Common myeloid progenitor, CD34-positive (primary cell): Measurements from ENCODE around the gene ARHGAP10.

Source experiments
- CTCF ChIA-PET: fragments of 350-600 bp; sonication (Branson Sonifier 250); formaldehyde crosslinking; loops from one replicate; lab custom pipeline; 2021; ENCODE audit warnings: antibody characterized with exemption; lab: Charles Lee
- POLR2A ChIA-PET: fragments of 350-600 bp; sonication (Branson Sonifier 250); formaldehyde crosslinking; loops from one replicate; lab custom pipeline; 2021; ENCODE audit warnings: antibody characterized with exemption; lab: Charles Lee
- DNase-seq, 3 donors: peaks; one replicate each; pipeline versions ENCODE4 v3.0.0 to v3.0.0-alpha.2; 2013
- H3K27ac ChIP-seq, 2 experiments: 1 replicate in 1 of 2; 2 replicates in 1 of 2; pipeline ENCODE4 v1.7.0; 2013; ENCODE audit warnings: inconsistent platforms in 2 of 2, low read length in 2 of 2, mild to moderate bottlenecking in 2 of 2, low read depth in 1 of 2, moderate library complexity in 1 of 2; ENCODE audit not compliant: severe bottlenecking in 2 of 2, insufficient read depth in 1 of 2, poor library complexity in 1 of 2
- H3K27me3 ChIP-seq, 5 experiments: replicated peaks in 2 of 5; 1 replicate in 3 of 5; 2 replicates in 2 of 5; pipeline versions ENCODE4 v1.6.1 to v1.7.0; 2013; ENCODE audit warnings: low read length in 4 of 5, mild to moderate bottlenecking in 2 of 5, moderate library complexity in 2 of 5, inconsistent platforms in 1 of 5; ENCODE audit not compliant: insufficient read depth in 5 of 5, control insufficient read depth in 4 of 5
- H3K36me3 ChIP-seq, 4 experiments: 1 replicate in 2 of 4; 2 replicates in 2 of 4; pipeline versions ENCODE4 v1.6.1 to v1.7.0; 2013; ENCODE audit warnings: low read length in 3 of 4, control low read depth in 1 of 4, mild to moderate bottlenecking in 1 of 4; ENCODE audit not compliant: control insufficient read depth in 4 of 4, insufficient read depth in 4 of 4
- H3K4me1 ChIP-seq, 4 experiments: 1 replicate in 3 of 4; 2 replicates in 1 of 4; pipeline versions ENCODE4 v1.6.1 to v1.7.1; 2013; ENCODE audit warnings: low read length in 3 of 4, mild to moderate bottlenecking in 3 of 4, control low read depth in 1 of 4, inconsistent platforms in 1 of 4, moderate library complexity in 1 of 4; ENCODE audit not compliant: control insufficient read depth in 4 of 4, insufficient read depth in 4 of 4; ENCODE audit errors: control extremely low read depth in 1 of 4
- H3K4me3 ChIP-seq, 7 experiments: 1 replicate in 4 of 7; 2 replicates in 3 of 7; pipeline versions ENCODE4 v1.5.1 to v1.7.0; 2013; ENCODE audit warnings: mild to moderate bottlenecking in 7 of 7, low read length in 6 of 7, moderate library complexity in 6 of 7, inconsistent platforms in 2 of 7, low read depth in 2 of 7, control low read depth in 1 of 7; ENCODE audit not compliant: insufficient read depth in 4 of 7, control insufficient read depth in 1 of 7; ENCODE audit errors: extremely low read depth in 1 of 7
- H3K9me3 ChIP-seq, 5 experiments: 1 replicate in 4 of 5; 2 replicates in 1 of 5; pipeline versions ENCODE4 v1.6.1 to v1.7.1; 2013; ENCODE audit warnings: low read length in 4 of 5, mild to moderate bottlenecking in 2 of 5, inconsistent platforms in 1 of 5, low read depth in 1 of 5, moderate library complexity in 1 of 5; ENCODE audit not compliant: control insufficient read depth in 4 of 5, insufficient read depth in 2 of 5; ENCODE audit errors: control extremely low read depth in 1 of 5
- WGBS: methylation state at CpG from one replicate; pipeline ENCODE4 v1.1.5; 2013; ENCODE audit not compliant: insufficient coverage; 5-methylcytosine and 5-hydroxymethylcytosine counted together

ARHGAP10 gene

DNA sequence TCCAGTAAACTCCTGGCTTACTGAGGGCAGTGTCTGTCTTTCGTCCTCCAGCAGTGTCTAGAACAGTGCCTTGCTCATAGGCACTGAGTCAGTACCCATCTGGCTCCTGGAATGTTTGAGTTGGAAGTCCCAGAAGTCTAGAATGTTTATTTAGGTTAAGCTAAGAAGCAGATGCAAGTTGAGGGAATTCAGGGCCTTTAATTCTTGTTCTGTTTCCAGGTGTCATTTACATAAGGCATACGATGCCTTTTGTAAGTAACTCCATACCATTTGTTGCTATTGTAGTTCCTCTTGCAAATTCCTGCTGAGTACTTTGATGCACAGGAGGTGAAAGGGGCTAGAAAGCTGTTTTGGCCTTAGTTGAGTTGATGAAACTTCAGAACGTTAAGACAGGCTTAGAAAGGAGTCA lies 22.2 kb downstream of the ARHGAP10 start:
- no peak for DNase-seq
- ChIA-PET CTCF (interaction anchor here (1.5 kb wide), 1 partner anchor 112 kb away, joined by 5 read pairs; no protein-coding TSS in a partner anchor), POLR2A (no interaction called here)
- Histone ChIP-seq H3K27ac (no peak overlapping the region), H3K4me3 (no peak overlapping the region), H3K4me1 (no peaks in the 10 kb centered on the region), H3K36me3 (no peaks in the 10 kb centered on the region), H3K9me3 (no peaks in the 10 kb centered on the region), H3K27me3 (no peaks in the 10 kb centered on the region)
- 89% methylated on average over 3 of the region's 3 CpGs for WGBS

DNA sequence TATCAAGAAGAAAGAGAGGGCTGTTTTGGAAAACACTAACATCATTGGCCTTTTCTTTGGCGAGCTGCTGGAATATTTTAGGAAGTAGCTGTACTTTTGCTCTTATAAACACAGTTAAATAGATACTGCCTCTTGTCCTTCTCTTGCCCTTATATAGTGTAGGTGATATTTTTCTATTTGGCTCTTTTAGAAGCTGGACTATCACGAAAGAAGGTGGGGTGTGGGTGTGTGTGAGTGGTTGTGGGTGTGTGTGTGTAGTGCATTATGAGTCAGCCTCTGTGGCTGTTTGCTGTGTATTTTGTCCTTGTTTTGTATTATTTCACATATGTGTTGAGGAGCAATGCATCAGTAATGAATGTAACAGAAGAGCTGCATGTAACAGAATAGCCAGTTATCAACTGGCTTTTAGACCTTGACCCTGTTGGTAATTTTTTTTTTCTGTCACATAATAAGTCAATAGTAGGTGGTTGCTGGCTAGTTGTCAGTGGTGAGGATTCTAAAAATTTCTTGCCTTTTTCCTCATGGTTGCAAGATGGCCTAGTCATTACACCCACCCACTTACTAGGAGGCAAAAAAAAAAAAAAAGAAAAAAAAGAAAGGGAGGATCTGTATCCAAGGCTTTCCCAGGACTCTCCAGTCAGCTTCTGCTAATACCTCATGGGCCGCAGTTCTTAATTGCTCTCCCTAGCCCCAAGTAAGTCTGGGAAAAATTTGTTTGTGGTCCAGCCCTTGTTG lies 23.8 kb downstream of the ARHGAP10 start:
- Histone ChIP-seq H3K9me3 (no peaks in the 10 kb centered on the region), H3K4me1 (no peaks in the 10 kb centered on the region), H3K4me3 (no peak overlapping the region), H3K36me3 (no peaks in the 10 kb centered on the region), H3K27me3 (no peaks in the 10 kb centered on the region), H3K27ac (no peak overlapping the region)
- POLR2A ChIA-PET, result no interaction called here
- CTCF ChIA-PET, result interaction anchor here (1.5 kb wide), 1 partner anchor 111 kb away, joined by 5 read pairs; no protein-coding TSS in a partner anchor
- no peak for DNase-seq
- no CpG with 5 or more reads among the region's 3 CpGs for WGBS

DNA sequence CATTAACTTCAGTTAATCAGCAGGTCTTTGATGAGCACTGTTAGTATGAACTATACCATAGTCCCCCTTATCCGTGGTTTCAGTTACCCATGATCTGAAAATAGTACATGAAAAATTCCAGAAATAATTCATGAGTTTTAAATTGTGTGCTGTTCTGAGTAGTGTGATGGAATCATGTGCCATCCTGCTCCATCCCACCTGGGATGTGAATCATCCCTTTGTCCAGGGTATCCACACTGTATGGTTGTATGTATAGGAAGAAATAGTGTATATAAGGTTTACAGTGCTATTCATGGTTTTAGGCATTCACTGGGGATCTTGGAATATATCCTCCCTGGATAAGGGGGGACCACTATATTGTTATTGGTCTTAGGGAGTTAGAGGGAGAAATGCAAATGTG lies 24.5 kb downstream of the ARHGAP10 start:
- CTCF ChIA-PET, result interaction anchor here (1.3 kb wide), 1 partner anchor 29 kb away, joined by 4 read pairs; no protein-coding TSS in a partner anchor
- Histone ChIP-seq H3K9me3 (no peaks in the 10 kb centered on the region), H3K27me3 (no peaks in the 10 kb centered on the region), H3K4me3 (no peak overlapping the region), H3K36me3 (no peaks in the 10 kb centered on the region), H3K4me1 (no peaks in the 10 kb centered on the region), H3K27ac (no peak overlapping the region)
- no CpG with 5 or more reads among the region's 1 CpG for WGBS
- DNase-seq, result no peak
- POLR2A ChIA-PET, result no interaction called here

DNA sequence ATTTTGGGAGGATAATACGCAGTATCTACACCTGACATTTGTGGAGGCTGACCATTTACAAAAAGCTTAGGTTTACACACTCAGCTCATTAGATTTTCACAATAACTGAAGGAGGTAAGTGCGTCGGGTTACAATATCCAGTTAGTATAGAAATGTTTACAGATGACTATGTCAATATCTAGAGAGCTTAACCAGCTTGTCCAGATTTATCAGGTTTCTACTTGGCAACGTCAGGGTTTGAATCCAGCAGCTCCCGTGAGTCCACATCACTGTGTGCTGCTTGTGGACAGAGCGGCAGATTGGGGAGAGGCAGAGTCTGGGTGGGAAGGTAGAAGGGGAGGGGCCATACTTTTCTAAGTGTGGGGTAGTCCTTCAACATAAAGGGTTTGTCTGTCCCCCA lies 28.3 kb downstream of the ARHGAP10 start:
- Histone ChIP-seq H3K4me1 (no peaks in the 10 kb centered on the region), H3K9me3 (no peaks in the 10 kb centered on the region), H3K36me3 (no peaks in the 10 kb centered on the region), H3K4me3 (no peak overlapping the region), H3K27me3 (no peaks in the 10 kb centered on the region), H3K27ac (no peak overlapping the region)
- ChIA-PET POLR2A (no interaction called here), CTCF (interaction anchor here (0.8 kb wide), 1 partner anchor 103 kb away, joined by 3 read pairs; no protein-coding TSS in a partner anchor)
- WGBS, result 100% methylated on average over 4 of the region's 6 CpGs
- DNase-seq, result no peak

DNA sequence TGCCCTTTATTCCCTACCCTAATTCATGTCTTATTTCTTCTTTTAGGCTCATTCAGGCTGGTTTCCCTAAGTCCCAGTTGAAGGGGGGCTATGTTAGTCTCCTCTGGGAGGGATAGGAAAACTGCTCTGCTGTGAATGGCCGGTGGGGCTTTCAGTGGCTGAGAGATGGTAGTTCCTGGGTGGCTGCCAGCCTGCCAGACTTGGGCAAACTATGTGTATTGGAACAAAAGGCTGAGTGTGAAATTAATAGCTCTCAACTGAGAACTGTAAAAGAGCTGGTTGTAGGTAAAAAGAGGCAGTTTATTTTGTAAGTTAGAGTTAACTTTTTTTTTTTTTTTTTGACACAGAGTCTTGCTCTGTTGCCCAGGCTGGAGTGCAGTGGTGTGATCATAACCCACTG lies 28.8 kb downstream of the ARHGAP10 start:
- H3K9me3 ChIP-seq, result no peaks in the 10 kb centered on the region
- no peak overlapping the region for H3K27ac ChIP-seq
- H3K27me3 ChIP-seq, result no peaks in the 10 kb centered on the region
- whole genome bisulfite sequencing, result 100% methylated on average over 1 of the region's 1 CpG
- ChIA-PET POLR2A (no interaction called here), CTCF (no interaction called here)
- no peaks in the 10 kb centered on the region for H3K4me1 ChIP-seq
- DNase-seq, result no peak
- no peak overlapping the region for H3K4me3 ChIP-seq
- no peaks in the 10 kb centered on the region for H3K36me3 ChIP-seq

DNA sequence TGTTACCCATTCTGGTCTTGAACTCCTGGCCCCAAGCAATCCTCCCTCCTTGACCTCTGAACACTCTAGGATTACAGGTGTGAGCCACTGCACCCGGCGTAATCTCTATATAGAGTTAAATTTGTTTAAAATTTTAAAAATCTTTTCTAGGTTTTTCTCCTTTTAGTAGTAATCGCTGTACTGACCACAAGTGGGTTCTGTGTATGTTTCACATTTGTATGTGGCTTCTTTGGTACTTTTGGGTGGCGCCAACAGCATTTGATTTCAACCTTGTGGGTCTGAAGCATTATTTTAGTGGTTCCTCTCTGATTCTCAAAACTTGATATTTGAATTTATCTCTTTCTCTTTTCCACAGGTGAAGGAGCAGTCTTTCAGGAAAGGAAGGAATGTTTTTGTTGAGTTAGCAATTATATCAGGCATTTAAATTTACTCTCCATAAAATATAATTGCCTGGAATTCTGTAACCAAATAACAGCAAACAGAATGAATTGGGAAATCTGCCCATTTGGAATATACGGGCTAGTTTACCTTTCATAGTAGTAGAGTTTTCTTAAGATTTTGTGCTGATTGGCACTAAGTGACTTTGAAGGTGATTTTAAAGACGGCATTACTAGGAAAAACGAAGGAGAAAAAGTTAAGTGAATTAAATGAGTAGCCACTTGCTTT lies 29.5 kb downstream of the ARHGAP10 start:
- ChIA-PET POLR2A (no interaction called here), CTCF (no interaction called here)
- WGBS, result 100% methylated on average over 2 of the region's 7 CpGs

DNA sequence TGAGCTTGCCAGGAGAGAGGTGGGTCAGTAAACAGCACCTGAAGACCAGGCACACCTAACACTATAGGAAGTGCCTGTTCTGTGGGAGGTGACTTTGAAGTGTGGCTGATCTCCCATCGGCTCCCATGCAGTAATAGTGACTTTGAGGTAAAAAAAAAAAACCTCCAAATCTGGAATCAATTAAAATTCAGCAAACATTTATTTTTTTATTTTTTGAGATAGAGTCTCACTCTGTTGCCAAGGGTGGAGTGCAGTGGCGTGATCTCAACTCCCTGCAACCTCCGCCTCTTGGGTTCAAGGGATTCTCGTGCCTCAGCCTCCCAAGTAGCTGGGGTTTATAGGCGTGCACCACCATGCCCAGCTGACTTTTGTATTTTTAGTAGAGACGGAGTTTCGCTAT lies 32.4 kb downstream of the ARHGAP10 start:
- WGBS, result 82% methylated on average over 6 of the region's 7 CpGs
- Histone ChIP-seq H3K27me3 (no peaks in the 10 kb centered on the region), H3K4me1 (peaks cover 0 to 10% (median 8%) of the 10 kb centered on the region in 4 experiments), H3K27ac (no peak overlapping the region), H3K36me3 (no peaks in the 10 kb centered on the region), H3K9me3 (no peaks in the 10 kb centered on the region), H3K4me3 (no peak overlapping the region)
- ChIA-PET POLR2A (no interaction called here), CTCF (interaction anchor here (0.8 to 0.9 kb wide), 2 partner anchors 17 to 37 kb away, joined by 3 read pairs; no protein-coding TSS in a partner anchor)
- DNase-seq, result no peak

More for the DNA sequence above, 29.5 kb downstream of the ARHGAP10 start:
- H3K4me1 ChIP-seq, result no peaks in the 10 kb centered on the region
- H3K27me3 ChIP-seq, result no peaks in the 10 kb centered on the region
- H3K27ac ChIP-seq, result no peak overlapping the region
- no peak for DNase-seq
- H3K9me3 ChIP-seq, result no peaks in the 10 kb centered on the region
- no peak overlapping the region for H3K4me3 ChIP-seq
- H3K36me3 ChIP-seq, result no peaks in the 10 kb centered on the region
